ENCODE data around the gene LOXL1. TPM values are rescaled to one million over a fixed set of nuclear protein-coding genes. Genes with fewer than 3 reads are reported as not detected.
A peak's percentile ranks its signal among the peaks of the same experiment; 100 is the strongest.

LOXL1 gene
- total RNA-seq, 1 donor from 2014 or later: 280 TPM

DNA sequence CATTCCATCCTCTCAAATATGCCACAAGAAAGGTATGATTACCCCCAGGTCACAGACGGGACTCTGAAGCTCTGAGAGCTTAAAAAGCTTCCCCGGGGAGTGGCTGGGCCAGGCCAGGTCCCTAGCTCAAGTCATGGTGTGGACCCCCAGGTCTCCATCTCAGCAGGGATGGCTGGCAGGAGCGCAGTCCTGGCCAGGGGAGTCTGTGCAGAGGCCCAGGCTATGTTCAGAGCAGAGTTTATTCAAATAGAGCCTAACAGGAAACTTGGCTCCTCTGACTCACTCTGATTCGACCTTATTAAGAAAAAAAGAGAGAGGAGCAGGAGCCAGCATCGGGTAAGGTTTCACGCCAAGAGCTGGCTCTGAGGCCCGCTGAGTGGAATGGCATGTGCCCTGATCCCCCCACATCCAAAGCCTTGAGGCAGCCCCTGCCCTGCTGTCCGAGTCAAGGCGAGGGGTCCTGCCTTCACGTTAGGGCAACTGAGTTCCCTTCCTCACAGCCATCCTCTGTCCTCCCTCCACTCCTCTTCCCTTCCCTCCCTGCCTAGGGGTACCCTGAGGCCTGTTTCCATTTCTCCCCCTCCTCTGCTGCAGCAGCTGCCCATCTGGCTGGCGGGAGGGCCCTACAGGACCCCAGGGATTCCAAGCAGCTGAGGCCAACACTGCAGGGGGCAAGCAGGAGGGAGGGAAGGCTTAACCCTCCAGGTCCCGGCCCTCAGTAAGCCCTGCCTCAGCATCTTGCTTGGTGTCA, 1.9 kb upstream of the LOXL1 start:
- peak; percentile 81 for DNase-seq (ENCODE audit: low read depth)
- peaks cover 65% of the 10 kb centered on the region for H3K4me1 ChIP-seq (ENCODE audit: insufficient read depth, low read length)
- H3K9me3 ChIP-seq (ENCODE audit: insufficient read depth, low read depth, low read length): no peaks in the 10 kb centered on the region

GRCh38 chr15:73925848-73926218, 429 bp upstream of the LOXL1 start:
- H3K9ac ChIP-seq (ENCODE audit: low read length): peak overlapping the region; percentile 87
- FAIRE-seq (no peak), DNase-seq (ENCODE audit: low read depth) (no peak)
- peaks cover 85% of the 10 kb centered on the region for H3K79me2 ChIP-seq (ENCODE audit: insufficient read depth, low read length)
- H3K36me3 ChIP-seq (ENCODE audit: insufficient read depth, low read length): no peaks in the 10 kb centered on the region
- peaks cover 62% of the 10 kb centered on the region for H3K4me1 Mint-ChIP-seq (ENCODE audit: low read depth, unreplicated experiment)
- peak overlapping the region; percentile 84 for H3K27ac Mint-ChIP-seq (ENCODE audit: unreplicated experiment)
- no peaks in the 10 kb centered on the region for H3K27me3 ChIP-seq (ENCODE audit: insufficient read depth, low read length)
- peaks cover 21% of the 10 kb centered on the region for H4K20me1 ChIP-seq (ENCODE audit: insufficient read depth, low read length)
- peaks cover 80% of the 10 kb centered on the region for H3K4me1 ChIP-seq (ENCODE audit: insufficient read depth, low read length)
- no peaks in the 10 kb centered on the region for H3K9me3 Mint-ChIP-seq (ENCODE audit: unreplicated experiment)
- H2AFZ ChIP-seq (ENCODE audit: low read depth, low read length): peak overlapping the region; percentile 65
- peak overlapping the region; percentile 94 for H3K4me2 ChIP-seq (ENCODE audit: low read length)
- no peaks in the 10 kb centered on the region for H3K9me3 ChIP-seq (ENCODE audit: insufficient read depth, low read depth, low read length)
- TF ChIP-seq CTCF (IDR thresholded peaks at IDR 0.05; ENCODE audit: insufficient read depth, low read depth, low read length) (no peak), EZH2 (IDR thresholded peaks at IDR 0.05; ENCODE audit: insufficient read depth, low read length) (no peak)
- H3K36me3 Mint-ChIP-seq (ENCODE audit: low read depth, unreplicated experiment): peaks cover 7% of the 10 kb centered on the region
- peak overlapping the region; percentile 83 for H3K4me3 Mint-ChIP-seq (ENCODE audit: unreplicated experiment)
- peak overlapping the region; percentile 94 for H3K27ac ChIP-seq (ENCODE audit: low read depth, low read length)
- H3K27me3 Mint-ChIP-seq (ENCODE audit: low read depth, unreplicated experiment): no peaks in the 10 kb centered on the region
- peak overlapping the region; percentile 80 for H3K4me3 ChIP-seq (ENCODE audit: insufficient read depth, low read depth, low read length)

More for the DNA sequence above, 1.9 kb upstream of the LOXL1 start:
- Histone ChIP-seq H3K4me3 (ENCODE audit: insufficient read depth, low read depth, low read length) (no peak overlapping the region), H3K79me2 (ENCODE audit: insufficient read depth, low read length) (peaks cover 78% of the 10 kb centered on the region), H4K20me1 (ENCODE audit: insufficient read depth, low read length) (peaks cover 12% of the 10 kb centered on the region), H3K27ac (ENCODE audit: low read depth, low read length) (peak overlapping the region; percentile 94), H2AFZ (ENCODE audit: low read depth, low read length) (peak overlapping the region; percentile 72), H3K9ac (ENCODE audit: low read length) (peak overlapping the region; percentile 75), H3K4me2 (ENCODE audit: low read length) (peak overlapping the region; percentile 94), H3K27me3 (ENCODE audit: insufficient read depth, low read length) (no peaks in the 10 kb centered on the region), H3K36me3 (ENCODE audit: insufficient read depth, low read length) (no peaks in the 10 kb centered on the region)
- Mint-ChIP-seq H3K4me1 (ENCODE audit: low read depth, unreplicated experiment) (peaks cover 54% of the 10 kb centered on the region), H3K36me3 (ENCODE audit: low read depth, unreplicated experiment) (peaks cover 14% of the 10 kb centered on the region), H3K4me3 (ENCODE audit: unreplicated experiment) (peak overlapping the region; percentile 83), H3K27ac (ENCODE audit: unreplicated experiment) (peak overlapping the region; percentile 95), H3K9me3 (ENCODE audit: unreplicated experiment) (no peaks in the 10 kb centered on the region), H3K27me3 (ENCODE audit: low read depth, unreplicated experiment) (no peaks in the 10 kb centered on the region)
- peak; percentile 13 for FAIRE-seq
- TF ChIP-seq CTCF (IDR thresholded peaks at IDR 0.05; ENCODE audit: insufficient read depth, low read depth, low read length) (no peak), EZH2 (IDR thresholded peaks at IDR 0.05; ENCODE audit: insufficient read depth, low read length) (no peak)

DNA sequence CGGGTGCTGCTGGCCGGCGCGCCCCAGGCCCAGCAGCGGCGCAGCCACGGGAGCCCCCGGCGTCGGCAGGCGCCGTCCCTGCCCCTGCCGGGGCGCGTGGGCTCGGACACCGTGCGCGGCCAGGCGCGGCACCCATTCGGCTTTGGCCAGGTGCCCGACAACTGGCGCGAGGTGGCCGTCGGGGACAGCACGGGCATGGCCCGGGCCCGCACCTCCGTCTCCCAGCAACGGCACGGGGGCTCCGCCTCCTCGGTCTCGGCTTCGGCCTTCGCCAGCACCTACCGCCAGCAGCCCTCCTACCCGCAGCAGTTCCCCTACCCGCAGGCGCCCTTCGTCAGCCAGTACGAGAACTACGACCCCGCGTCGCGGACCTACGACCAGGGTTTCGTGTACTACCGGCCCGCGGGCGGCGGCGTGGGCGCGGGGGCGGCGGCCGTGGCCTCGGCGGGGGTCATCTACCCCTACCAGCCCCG, 777 bp downstream of the LOXL1 start:
- Histone ChIP-seq H3K4me3 (ENCODE audit: insufficient read depth, low read depth, low read length) (peak overlapping the region; percentile 80), H3K27me3 (ENCODE audit: insufficient read depth, low read length) (no peaks in the 10 kb centered on the region), H4K20me1 (ENCODE audit: insufficient read depth, low read length) (peaks cover 33% of the 10 kb centered on the region), H2AFZ (ENCODE audit: low read depth, low read length) (no peak overlapping the region), H3K36me3 (ENCODE audit: insufficient read depth, low read length) (no peaks in the 10 kb centered on the region), H3K9ac (ENCODE audit: low read length) (peak overlapping the region; percentile 87), H3K79me2 (ENCODE audit: insufficient read depth, low read length) (peaks cover 88% of the 10 kb centered on the region), H3K27ac (ENCODE audit: low read depth, low read length) (peak overlapping the region; percentile 94), H3K9me3 (ENCODE audit: insufficient read depth, low read depth, low read length) (no peaks in the 10 kb centered on the region), H3K4me1 (ENCODE audit: insufficient read depth, low read length) (peaks cover 82% of the 10 kb centered on the region), H3K4me2 (ENCODE audit: low read length) (peak overlapping the region; percentile 94)
- no peak overlapping the region for H3K27ac Mint-ChIP-seq (ENCODE audit: unreplicated experiment)
- no peak for TF ChIP-seq CTCF (IDR thresholded peaks at IDR 0.05; ENCODE audit: insufficient read depth, low read depth, low read length)
- no peak for TF ChIP-seq EZH2 (IDR thresholded peaks at IDR 0.05; ENCODE audit: insufficient read depth, low read length)
- H3K36me3 Mint-ChIP-seq (ENCODE audit: low read depth, unreplicated experiment): peaks cover 13% of the 10 kb centered on the region
- peak overlapping the region; percentile 70 for H3K4me3 Mint-ChIP-seq (ENCODE audit: unreplicated experiment)
- no peak for DNase-seq (ENCODE audit: low read depth)
- FAIRE-seq: no peak
- H3K9me3 Mint-ChIP-seq (ENCODE audit: unreplicated experiment): no peaks in the 10 kb centered on the region
- H3K27me3 Mint-ChIP-seq (ENCODE audit: low read depth, unreplicated experiment): no peaks in the 10 kb centered on the region
- peaks cover 62% of the 10 kb centered on the region for H3K4me1 Mint-ChIP-seq (ENCODE audit: low read depth, unreplicated experiment)

Data from astrocyte (in vitro differentiated cells and primary cell).